CMK (cell line): ENCODE data around the gene POLL.
A peak's percentile ranks its signal among the peaks of the same experiment; 100 is the strongest.

Source experiments
- DNase-seq: peaks from one replicate; pipeline ENCODE4 v3.0.0-alpha.2; 2010; ENCODE audit warnings: low read depth

The POLL gene

DNA sequence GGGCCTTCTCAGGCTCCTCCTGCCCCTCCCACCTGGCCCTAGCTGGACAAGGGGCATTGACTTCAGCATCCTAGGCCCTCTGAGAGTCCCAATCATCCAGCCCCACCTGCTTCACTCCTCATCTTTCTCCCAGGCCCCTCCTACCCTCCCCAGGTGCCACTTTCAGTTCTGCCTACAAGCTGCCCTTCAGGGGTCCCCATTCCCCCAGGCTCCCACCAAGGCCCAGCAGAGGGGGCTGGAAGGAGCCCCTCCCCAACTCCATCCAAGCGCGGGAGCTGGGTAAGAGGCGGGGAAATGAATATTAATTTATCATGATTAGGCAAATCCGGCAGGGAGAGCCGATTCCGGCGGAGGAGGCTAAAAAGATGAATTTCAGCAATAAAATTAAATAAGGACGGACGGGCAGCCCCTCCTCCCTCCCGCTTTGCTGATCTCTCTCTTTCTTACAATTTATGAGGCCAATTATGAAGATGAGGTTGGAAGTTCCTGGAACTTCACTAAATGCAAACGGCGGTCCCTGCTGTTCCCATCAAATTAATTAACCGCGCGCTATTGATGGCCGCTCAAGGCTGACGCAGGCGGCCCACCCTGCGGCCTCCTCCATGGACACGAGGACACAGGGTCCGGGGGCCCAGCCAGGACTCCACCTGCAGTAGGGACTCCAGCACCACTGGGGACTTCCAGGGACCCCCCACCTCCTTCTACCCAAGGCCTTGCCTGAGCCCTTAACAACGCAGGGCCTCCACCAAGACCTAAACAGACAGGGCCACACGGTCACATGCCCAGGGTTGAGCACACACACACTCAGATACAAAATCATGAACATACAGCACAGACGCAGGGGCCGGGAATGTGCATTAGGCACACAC, 13.9 kb downstream of the POLL start:
- no peak for DNase-seq

DNA sequence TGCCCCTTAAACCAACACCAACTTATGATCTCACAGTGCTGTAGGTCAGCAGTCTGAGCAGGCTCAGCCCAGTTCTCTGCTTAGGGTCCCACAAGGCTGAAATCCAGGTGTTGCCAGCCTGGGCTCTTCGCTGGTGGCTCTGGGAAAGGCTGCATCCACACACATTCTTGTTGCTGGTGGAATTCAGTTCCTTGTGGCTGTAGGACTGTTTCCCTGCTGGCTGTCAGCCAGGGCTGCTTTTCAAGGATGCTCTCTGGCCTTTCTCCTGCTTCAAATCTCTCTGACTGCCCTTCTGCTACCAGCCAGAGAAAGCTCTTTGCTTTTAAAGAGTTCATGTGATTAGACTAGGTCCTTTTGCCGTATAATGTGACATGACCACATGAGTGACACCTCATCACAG, 15.3 kb downstream of the POLL start:
- DNase-seq, result no peak

DNA sequence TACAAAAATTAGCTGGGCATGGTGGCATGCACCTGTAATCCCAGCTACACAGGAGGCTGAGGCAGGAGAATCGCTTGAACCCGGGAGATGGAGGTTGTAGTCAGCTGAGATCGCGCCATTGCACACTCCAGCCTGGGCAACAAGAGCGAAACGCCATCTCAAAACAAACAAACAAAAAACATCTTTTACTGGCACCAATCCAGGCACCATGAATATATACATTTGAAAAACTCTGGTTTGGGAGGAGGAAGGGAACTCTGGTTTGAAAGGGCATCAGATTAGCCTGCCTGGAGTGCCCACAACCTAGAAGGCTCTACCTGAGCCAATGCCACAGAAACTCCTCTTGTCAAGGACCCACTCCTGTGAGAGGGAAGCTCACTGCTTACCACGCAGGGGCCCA, 15.9 kb downstream of the POLL start:
- DNase-seq, result no peak

DNA sequence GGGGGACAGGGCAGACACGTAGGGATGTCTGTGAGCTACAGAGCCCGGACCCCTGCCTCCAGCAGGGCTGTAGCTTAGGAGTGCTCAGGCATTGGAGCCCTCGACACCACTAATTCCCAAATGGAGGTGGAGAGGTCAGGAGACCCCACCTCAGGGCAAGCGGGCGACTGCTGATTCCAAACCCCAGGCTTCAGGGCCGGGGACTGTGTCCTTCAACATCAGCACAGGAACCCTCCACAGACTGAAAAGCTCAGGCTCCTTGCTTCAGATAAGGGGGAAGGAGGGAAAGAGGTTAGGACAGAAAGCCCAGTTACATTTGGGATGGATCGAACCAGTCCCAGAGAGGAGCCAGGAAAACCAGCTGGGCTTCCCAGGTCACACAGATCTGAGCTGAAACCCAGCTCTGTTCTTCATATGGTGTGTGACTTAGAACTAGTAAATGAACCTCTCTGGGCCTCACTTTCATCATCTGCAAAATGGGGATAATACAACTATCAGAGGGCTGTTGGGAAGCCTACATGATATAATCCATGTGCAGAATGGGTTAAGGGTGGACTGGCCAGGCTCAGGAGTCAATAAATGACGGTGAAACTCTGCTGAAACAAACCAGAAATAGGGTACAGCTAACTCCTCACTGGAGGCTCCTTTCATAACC, 16.7 kb downstream of the POLL start:
- DNase-seq, result no peak

DNA sequence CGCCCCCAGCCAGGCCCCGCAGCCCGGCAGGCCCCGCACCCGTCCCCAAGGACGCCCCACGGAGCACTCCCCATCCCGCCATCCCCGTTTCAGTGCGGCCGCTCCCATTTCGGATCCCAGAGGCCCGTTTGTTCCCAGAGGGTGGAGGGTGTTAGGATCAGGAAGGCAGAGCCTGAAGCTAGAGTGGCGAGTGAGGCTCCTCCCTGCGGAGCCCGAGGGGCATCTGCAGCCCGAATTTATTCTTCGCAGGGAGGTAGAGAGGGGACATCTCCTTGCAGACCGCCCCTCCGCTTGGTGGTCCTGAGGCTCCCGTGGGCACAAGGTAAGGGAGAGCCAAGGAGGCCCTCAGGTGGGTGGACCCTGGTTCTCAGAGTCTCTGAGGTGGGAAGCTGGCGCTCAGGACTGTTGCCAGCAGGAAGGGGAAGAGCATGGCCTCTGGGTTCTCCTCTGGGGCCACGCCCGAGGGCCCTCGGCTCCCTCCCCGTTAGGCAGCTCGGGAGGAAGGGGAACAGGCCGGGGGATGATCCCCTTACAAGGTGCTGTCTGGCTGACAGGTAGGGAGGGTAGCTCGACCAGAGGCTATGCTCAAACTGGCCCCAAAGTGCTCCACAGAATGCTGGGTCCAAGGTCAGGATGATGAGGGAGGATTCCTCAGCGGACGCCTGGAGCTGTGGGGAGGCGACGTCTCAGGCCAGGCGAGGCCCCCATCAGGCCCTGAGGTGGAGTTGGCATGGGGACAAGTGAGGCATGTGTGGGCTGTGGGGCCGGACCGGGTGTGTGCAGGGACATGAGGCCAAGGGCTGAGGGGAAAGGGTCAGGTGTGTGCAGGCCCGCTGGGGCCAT, 17.4 kb downstream of the POLL start:
- DNase-seq, result peak; percentile 45

DNA sequence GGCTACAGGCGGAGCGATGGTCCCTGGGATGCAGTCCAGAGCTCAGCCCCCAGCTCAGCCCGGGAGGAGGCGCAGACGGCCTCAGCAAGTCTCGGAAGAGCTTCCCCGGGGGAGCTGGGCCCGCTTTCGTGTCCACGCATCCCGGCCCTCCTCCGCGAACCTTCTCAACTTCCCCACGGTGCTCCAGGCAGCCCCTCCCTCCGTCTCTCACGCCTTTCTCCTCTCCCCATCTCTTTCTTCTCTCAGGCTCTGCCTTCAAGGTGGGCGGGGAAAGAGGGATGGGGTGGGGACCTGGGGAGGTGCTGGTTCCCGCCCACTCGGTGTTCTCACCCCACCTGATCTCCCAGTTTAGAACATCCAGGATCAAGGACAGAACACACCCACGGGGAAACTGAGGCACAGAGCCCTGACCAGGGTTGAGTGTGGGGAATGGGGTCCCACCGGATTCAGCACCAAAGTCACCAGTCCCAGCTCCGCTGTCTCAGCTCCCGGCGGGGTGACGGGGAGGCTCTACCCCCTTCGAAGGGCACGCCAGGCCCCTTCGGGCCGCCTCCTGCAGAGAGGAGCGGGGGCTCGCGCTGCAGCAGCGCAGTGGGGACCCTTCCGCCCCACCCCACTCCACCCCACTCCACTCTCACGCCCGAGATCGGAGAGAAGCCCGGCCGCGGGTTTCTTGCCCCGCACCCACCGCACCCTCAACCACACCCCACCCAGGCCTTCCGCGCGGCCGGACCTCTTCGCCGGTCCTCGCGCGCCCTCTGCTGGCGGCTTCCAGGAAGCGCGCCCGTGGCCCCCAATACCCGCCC, 18.2 kb downstream of the POLL start:
- DNase-seq, result peak; percentile 58

DNA sequence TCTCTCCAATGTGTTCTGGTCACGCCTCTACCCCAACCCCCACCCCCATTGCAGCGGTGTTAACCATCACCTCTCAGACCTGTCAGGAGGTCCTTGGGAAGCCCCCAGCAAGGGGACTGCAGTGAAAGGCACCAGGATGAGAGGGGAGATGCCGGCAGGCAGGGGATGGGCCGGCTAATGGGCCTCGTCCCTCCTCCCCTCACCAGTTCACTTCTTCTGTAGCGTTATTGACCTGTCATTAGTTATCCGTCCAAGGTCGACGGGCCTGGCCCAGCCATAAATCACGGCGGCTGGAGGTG, 18.8 kb downstream of the POLL start:
- DNase-seq, result no peak

DNA sequence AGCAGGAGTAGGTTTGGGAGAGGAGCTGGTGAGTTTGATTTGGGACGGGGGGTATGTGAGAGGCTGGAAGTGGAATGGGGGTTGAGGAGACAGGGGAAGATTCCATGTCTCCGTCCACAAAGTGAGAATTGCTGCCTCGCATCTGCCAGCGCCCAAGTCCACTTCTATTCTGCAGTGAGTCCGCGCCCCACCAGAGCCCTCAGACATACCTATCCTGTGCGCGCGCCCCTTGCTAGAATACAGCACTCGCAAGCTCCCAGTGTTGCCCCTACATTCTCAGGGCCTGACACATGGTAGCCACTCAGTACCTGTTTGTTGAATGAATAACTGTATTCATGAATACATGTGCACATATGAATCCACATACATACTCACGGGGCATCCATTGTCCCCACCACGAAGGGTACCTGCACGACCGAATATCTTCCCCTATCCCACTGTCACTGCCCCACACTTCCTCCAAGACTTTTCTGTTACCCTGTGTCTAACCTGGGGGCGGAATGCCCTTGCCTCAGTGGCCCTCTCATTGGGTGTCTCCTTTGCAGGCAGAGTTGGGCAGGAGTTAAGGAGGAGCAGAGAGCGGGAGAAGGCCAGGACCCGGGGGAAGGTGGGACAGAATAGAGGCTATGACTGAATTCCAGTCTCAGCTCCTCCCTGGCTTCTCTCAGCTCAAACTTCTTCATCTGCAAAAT, 19.9 kb downstream of the POLL start:
- no peak for DNase-seq

DNA sequence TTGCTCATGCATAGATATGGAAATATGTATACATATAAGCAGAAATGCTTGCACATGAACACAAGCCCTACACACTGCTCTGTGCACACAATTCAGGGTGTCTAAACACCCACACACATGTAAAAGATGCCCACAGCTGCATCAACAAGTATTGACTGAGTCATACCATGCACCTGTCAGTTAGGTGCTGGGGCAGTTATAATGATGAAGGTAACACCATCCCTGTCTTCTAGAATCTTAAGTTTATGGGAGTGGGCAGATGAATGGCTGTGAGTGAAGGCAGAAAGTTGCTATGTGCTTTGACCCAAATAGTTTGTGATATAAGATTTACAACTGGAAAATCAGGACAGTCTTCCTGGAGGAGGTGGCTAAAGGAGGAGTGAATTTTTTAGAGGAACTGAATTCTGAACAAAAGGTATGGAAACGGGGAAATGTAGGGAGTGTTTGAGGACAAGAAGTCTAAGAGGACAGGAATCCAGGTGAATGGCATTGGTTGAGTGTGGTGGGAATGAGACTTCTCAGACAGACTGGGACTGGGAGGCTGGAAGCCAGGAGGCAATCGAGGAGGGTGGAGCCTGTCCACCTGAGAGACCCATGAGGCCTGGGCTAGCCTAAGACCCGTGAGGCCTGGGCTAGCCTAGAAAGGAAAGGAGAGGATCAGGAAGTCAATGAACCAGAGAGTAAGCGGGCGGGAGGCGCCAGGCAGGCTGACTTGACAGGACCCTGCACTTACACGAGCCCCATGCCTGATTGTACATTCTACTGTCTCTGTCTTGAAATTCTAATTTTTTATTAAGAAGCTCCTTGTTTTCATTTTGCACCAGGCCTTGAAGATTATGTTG, 20.7 kb downstream of the POLL start:
- DNase-seq, result no peak

DNA sequence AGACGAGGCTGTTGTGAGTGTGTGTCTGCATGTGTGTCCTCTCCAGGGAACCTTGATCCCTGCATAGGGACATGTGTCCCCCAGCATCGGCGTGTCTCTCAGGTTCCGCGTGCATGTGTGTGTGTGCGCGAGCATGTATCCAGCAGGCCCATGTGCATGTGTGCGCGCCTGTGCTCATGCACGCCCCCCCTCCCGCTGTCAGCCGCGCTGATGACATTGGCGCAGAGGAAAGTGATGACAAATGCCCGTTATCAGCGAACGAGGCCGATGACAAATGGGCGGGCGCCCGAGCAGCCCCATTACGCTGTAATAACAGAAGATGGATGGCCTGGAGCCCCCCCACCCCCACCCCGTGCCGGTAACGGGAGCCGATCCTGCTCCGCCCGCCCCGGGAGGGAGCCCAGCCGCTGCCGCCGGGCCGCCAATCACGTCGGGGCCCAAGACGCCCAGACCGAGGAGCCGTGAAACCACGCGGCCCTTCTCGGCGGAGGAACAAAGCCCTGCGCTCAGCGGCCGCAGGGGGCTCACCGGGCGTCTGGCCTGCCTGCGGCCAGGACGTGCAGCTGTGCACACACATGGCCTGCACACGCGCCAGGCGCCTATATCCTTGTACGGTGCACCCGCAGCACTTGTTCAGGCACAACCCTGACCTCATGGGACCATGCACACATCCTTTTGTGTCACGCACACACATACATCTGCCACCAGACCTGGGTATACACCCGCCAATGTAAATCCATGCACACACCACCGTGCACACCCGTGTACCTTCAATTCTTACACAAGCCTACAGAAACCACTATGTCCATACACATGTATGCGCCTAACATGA, 21.5 kb downstream of the POLL start:
- DNase-seq, result no peak

DNA sequence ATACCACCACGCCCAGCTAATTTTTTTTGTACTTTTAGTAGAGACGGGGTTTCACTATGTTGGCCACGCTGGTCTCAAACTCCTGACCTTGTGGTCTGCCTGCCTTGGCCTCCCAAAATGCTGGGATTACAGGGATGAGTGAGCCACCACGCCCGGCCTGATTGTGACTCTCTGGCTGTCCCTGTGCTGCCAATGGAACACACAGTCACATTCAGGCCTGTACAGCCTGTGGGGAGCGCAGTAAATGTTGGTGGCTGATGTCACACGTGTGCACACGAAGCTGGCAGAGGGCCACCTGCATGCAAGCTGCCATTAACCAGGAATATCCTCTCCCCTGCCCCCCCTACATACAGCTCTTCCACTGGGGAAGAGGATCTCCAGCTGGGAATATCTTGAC, 22.1 kb downstream of the POLL start:
- no peak for DNase-seq

DNA sequence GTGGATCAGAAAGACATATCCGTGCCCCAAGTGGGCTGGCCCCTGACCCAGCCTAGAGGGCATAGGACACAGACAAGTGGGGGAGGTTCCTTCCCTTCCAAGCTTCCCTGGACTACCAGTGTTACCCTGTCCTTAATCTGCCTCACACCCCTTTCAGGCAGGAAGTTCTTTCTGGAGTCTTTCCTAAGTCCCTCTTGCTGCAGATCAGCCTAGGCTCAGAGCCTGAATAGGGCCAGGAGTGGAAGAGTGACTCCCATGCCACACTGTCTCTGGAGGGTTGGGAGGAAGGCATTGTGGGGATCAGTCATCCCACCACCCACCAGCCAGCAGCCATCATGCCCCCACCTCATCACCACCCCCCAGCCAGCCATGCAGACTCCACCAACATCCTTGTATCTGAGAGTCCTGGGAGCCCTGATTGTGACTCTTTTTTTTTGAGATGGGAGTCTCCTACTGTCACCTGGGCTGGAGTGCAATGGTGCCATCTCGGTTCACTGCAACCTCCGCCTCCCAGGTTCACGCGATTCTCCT, 22.6 kb downstream of the POLL start:
- no peak for DNase-seq

DNA sequence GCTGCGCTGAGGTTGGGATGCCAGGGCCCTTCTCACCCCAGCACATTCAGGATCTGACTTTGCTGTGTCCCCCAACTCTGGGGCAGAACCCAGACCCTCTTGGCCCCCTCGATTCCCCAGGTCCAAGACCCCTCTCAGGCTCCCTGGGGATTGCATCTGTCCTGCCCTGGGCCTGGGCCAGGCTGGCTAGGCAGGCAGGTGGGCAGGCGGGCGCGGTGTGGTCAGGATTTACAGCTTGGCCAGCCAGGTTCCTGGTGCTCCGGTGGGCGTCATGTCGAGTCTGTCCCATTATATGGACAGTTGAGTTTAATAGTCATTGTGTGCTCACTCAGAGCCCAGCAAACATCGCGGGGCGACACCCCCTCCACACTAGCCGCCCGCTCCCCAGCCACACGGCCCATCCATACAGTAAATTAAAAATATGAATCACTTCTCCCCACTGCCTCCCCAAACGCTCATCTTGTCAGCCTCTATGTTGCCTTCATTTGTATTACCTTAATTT, 23.5 kb downstream of the POLL start:
- no peak for DNase-seq

DNA sequence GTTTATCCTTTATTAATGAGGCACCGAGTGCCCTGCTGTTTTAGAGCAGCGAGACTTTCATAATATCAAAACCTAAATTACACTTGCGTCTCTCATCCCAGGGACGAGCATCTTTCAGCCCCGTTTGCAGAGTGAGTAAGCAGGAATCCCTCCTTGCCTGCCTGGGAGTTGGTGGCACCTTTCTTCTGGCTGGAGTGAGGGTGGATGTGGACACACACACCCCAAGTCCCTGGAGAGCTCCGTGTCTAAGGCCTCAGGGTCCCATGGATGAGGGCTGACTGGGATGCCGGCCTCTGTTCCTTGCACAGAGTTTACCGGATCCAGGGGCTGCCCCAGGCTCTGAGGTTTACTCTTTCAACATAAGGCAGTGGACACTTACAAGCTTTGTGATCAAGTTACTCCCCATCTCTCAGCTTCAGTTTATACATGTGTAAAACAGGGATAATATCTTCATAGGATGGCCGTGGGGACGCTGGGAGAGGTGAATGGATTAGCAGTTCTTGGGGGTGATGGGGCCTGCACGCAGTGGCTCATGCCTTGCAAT, 24.5 kb downstream of the POLL start:
- no peak for DNase-seq

DNA sequence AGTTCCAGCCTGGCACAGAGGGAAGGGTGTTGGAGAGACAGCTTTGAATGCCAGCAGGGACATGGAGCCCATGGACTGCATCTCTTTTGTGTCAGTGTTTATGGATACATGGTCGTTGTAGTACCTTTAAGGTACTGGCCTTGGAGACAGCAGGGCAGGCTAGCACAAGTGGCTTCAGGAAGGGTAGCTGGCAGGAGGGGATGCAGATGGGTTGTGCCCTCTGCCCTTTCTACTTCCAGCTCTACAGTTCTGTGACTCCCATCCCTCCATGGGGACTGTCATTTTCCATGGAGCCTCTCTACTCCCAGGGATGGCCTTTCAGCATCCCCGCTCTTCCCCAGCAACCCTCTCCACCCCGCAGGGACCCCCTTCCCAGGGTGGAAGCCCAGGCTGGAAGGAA, 25.1 kb downstream of the POLL start:
- no peak for DNase-seq

DNA sequence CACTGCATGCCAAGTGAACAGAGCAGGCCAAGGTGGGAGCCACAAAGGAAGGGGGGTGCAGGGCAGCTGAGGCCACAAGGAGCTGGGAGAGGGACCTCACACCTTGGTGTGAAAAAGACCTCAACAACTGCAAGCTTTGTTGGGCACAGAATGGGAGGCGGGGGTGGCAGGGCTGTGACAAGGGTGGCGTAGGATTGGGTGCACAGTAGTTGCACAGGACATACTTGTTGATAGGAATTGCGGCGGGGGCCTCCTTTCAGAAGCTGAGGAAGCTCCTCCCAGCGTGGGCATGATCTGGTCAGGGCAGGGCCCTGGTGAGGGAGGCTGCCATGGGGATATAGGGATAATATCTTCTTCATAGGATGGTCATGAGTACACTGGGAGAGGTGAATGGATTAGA, 25.8 kb downstream of the POLL start:
- no peak for DNase-seq

DNA sequence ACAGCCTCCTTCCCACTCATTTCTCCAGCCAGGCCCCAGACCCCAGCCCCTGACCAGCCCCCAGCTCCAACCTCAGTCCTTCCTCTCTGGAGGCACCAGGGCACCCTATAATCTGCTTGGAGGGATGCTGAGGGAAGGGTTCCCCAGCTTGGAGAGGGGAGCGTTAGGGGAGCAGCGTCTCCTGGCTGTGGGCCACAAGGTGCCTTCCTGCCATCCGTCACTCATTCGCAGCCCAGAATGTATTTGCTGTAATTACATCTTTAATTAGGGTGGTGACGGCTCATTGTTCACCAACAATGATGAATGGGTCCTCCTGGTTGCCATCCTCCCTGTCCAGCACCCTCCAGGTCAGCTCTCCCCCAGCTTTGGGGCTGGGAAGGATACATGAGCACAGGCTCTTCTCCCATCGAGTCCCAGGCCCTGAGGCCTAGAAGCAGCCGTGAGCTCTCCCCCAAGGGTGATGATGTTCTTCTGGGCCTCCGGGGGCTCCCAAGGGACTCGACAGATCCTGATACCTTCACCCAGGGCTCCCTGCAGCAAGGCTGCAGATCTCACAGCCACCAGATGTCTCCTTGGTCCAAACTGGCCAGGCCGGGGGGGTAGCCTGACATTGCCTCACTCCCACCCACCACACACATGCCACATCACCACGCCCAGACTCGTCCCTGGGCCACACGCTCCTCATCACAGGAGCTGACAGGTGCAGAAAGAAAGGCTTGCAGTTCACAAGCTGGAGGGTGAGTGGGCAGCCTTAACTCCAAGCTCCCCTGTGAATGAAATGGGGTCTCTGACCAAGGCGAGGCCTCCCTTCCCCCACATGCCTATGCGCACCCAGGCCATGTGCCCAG, 26.8 kb downstream of the POLL start:
- DNase-seq, result no peak
